Panc1 (cell line): ENCODE data around the gene RERGL. TPM values are rescaled to one million over a fixed set of nuclear protein-coding genes. Genes with fewer than 3 reads are reported as not detected.

ENCODE experiments used
- ATAC-seq: fragments of 200-7000 bp; cut with Tn5 transposase; 2 replicates; pipeline ENCODE4 v1.9.1; 2020; ENCODE audit warnings: mild to moderate bottlenecking, moderate library complexity
- BruUV-seq: library from RNA; stranded (reverse); fragments of 400-500 nt; replicated peaks from 2 replicates; lab custom pipeline; 2021; lab: Mats Ljungman, UMichigan
- CTCF ChIA-PET: fragments of 300-600 bp; sonication (Branson Sonifier 250); formaldehyde crosslinking; loops from one replicate; lab custom pipeline; 2022; ENCODE audit warnings: antibody characterized with exemption; lab: Charles Lee
- POLR2A ChIA-PET: fragments of 300-600 bp; sonication (Branson Sonifier 250); formaldehyde crosslinking; loops from one replicate; lab custom pipeline; 2022; ENCODE audit warnings: antibody characterized with exemption; lab: Charles Lee
- DNase-seq: peaks from one replicate; pipeline ENCODE4 v3.0.0-alpha.2; 2010; ENCODE audit warnings: low read depth, low spot score
- H3K27ac ChIP-seq: 2 replicates; pipeline ENCODE4 v1.5.1; 2011; ENCODE audit warnings: mild to moderate bottlenecking, low read length, inconsistent platforms
- H3K27me3 ChIP-seq: fragments of 200-500 bp; sonication (Bioruptor generic); 2 replicates; pipeline ENCODE4 v1.6.0; 2014; ENCODE audit warnings: low read length, inconsistent platforms; ENCODE audit not compliant: control insufficient read depth, insufficient read depth
- H3K36me3 ChIP-seq: fragments of 200-500 bp; sonication (Bioruptor generic); 2 replicates; pipeline ENCODE4 v1.5.1; 2014; ENCODE audit warnings: inconsistent platforms, mild to moderate bottlenecking, low read length, moderate library complexity; ENCODE audit not compliant: control insufficient read depth, insufficient read depth
- H3K4me1 ChIP-seq: 2 replicates; pipeline ENCODE4 v1.5.1; 2011; ENCODE audit warnings: inconsistent platforms, mild to moderate bottlenecking, low read length, moderate library complexity; ENCODE audit not compliant: control insufficient read depth, insufficient read depth
- H3K4me3 ChIP-seq, 2 experiments: 2 replicates each; pipeline ENCODE4 v1.5.1; 2011 to 2012; ENCODE audit warnings: low read depth in 2 of 2, low read length in 2 of 2, mild to moderate bottlenecking in 2 of 2, inconsistent platforms in 1 of 2, moderate library complexity in 1 of 2
- H3K9me3 ChIP-seq: fragments of 200-500 bp; sonication (Bioruptor generic); 2 replicates; pipeline ENCODE4 v1.5.1; 2014; ENCODE audit warnings: low read depth, mild to moderate bottlenecking, inconsistent platforms, low read length, moderate library complexity; ENCODE audit not compliant: control insufficient read depth, insufficient read depth
- CTCF ChIP-seq: fragments of 450-650 bp; IDR thresholded peaks from 2 replicates; pipeline ENCODE4 v1.5.1; 2017; ENCODE audit warnings: mild to moderate bottlenecking
- POLR2AphosphoS5 ChIP-seq: IDR thresholded peaks from 2 replicates; pipeline ENCODE4 v1.6.1; 2012; ENCODE audit warnings: mild to moderate bottlenecking, low read depth, low read length, moderate library complexity
- REST ChIP-seq, 2 experiments: IDR thresholded peaks; 2 replicates each; pipeline ENCODE4 v1.6.1; 2011 to 2012; ENCODE audit warnings: low read depth in 2 of 2, control low read depth in 1 of 2, low read length in 1 of 2, mild to moderate bottlenecking in 1 of 2, moderate library complexity in 1 of 2; ENCODE audit not compliant: insufficient read depth in 1 of 2
- SIN3A ChIP-seq: IDR thresholded peaks from 2 replicates; pipeline ENCODE4 v1.6.1; 2012; ENCODE audit warnings: low read depth, mild to moderate bottlenecking, low read length, moderate library complexity, borderline replicate concordance; ENCODE audit not compliant: insufficient read depth
- TCF7L2 ChIP-seq: IDR thresholded peaks from 2 replicates; pipeline ENCODE4 v1.6.1; 2011; ENCODE audit warnings: mild to moderate bottlenecking, low read depth, low read length, inconsistent platforms
- in situ Hi-C: cut with HindIII; loops from 2 replicates; pipeline ENCODE4 v1.10.0; 2016; ENCODE audit warnings: low sequenced_read_pairs, low pct_unique_long_range_greater_than_20kb
- intact Hi-C: fragments of 100-400 bp; cut with micrococcal nuclease; formaldehyde crosslinking; loops from one replicate; pipeline ENCODE4 v1.10.0; 2022; ENCODE audit not compliant: unreplicated experiment
- total RNA-seq: library from RNA; stranded (reverse); gene quantifications from one replicate; pipeline ENCODE4 v1.2.1, GENCODE V29; 2021; ENCODE audit not compliant: unreplicated experiment

The RERGL gene
- total RNA-seq, 1 experiment from 2014 or later, result not detected

- no TSS peak for BruUV-seq
- DNase-seq, result no peak
- TF ChIP-seq CTCF (no peak), TCF7L2 (no peak), SIN3A (no peak), REST (IDR thresholded peaks at IDR 0.05; ENCODE audit: insufficient read depth in 1 of 2, low read depth in 2 of 2, low read length in 1 of 2) (no peak)
- Histone ChIP-seq H3K4me3 (no peak overlapping the region), H3K4me1 (no peaks in the 10 kb centered on the region), H3K9me3 (no peaks in the 10 kb centered on the region), H3K27ac (no peak overlapping the region), H3K27me3 (no peaks in the 10 kb centered on the region), H3K36me3 (no peaks in the 10 kb centered on the region)
- ChIA-PET POLR2A (no interaction called here), CTCF (no interaction called here)
- intact Hi-C loops (no loop called here), in situ Hi-C loops (no loop called here)
- no peak for ATAC-seq
Measured at GRCh38 chr12:18071336-18071735, 18.7 kb downstream of the RERGL start.

GRCh38 chr12:18068355-18068754, 21.6 kb downstream of the RERGL start:
- POLR2A ChIA-PET, result no interaction called here
- Histone ChIP-seq H3K4me3 (no peak overlapping the region), H3K9me3 (no peaks in the 10 kb centered on the region), H3K4me1 (no peaks in the 10 kb centered on the region), H3K27ac (no peak overlapping the region), H3K36me3 (no peaks in the 10 kb centered on the region), H3K27me3 (no peaks in the 10 kb centered on the region)
- intact Hi-C loops (no loop called here), in situ Hi-C loops (no loop called here)
- BruUV-seq, result no TSS peak
- TF ChIP-seq POLR2AphosphoS5, result no peak
- TF ChIP-seq REST (IDR thresholded peaks at IDR 0.05; ENCODE audit: insufficient read depth in 1 of 2, low read depth in 2 of 2, low read length in 1 of 2), result no peak
- TF ChIP-seq CTCF, result no peak
- no peak for TF ChIP-seq SIN3A
- no peak for TF ChIP-seq TCF7L2
- ATAC-seq (no peak), DNase-seq (no peak)
- CTCF ChIA-PET, result no interaction called here
